HepG2 (cell line): ENCODE measurements around the gene C6orf132. TPM values are rescaled to one million over a fixed set of nuclear protein-coding genes. Genes with fewer than 3 reads are reported as not detected.

ENCODE experiments used
- AKAP8 ChIP-seq: sonication (generic); formaldehyde crosslinking; IDR thresholded peaks from 2 replicates; pipeline ENCODE4 v1.5.1; 2020; ENCODE audit warnings: mild to moderate bottlenecking, missing genetic modification reagents
- ATF1 ChIP-seq: IDR thresholded peaks from 2 replicates; pipeline ENCODE4 v1.6.1; 2016; ENCODE audit warnings: mild to moderate bottlenecking, control low read depth
- GTF2F1 ChIP-seq: fragments of 150-350 bp; IDR thresholded peaks from 2 replicates; pipeline ENCODE4 v1.6.1; 2014; ENCODE audit warnings: low read length
- PCBP1 ChIP-seq: fragments of 200-400 bp; formaldehyde crosslinking; IDR thresholded peaks from 2 replicates; pipeline ENCODE4 v1.6.1; 2017; ENCODE audit warnings: mild to moderate bottlenecking, low read depth, low read length, borderline replicate concordance
- PRDM4 ChIP-seq: sonication (generic); formaldehyde crosslinking; IDR thresholded peaks from 2 replicates; pipeline ENCODE4 v1.9.0; 2021; ENCODE audit warnings: missing genetic modification reagents, borderline replicate concordance
- RBFOX2 ChIP-seq: fragments of 200-400 bp; formaldehyde crosslinking; IDR thresholded peaks from 2 replicates; pipeline ENCODE4 v1.6.1; 2017; ENCODE audit warnings: low read depth, mild to moderate bottlenecking, low read length
- REL ChIP-seq: sonication (generic); formaldehyde crosslinking; conservative IDR thresholded peaks from 2 replicates; pipeline ENCODE4 v1.8.0; 2022; ENCODE audit warnings: mild to moderate bottlenecking, missing genetic modification reagents, moderate library complexity
- RNF2 ChIP-seq: fragments of 450-650 bp; conservative IDR thresholded peaks from 2 replicates; pipeline ENCODE4 v1.6.1; 2016; ENCODE audit warnings: low read depth
- TBL1XR1 ChIP-seq: fragments of 150-350 bp; IDR thresholded peaks from 2 replicates; pipeline ENCODE4 v1.6.1; 2014; ENCODE audit warnings: borderline replicate concordance, low read length; ENCODE audit not compliant: partially characterized antibody
- ZBTB21 ChIP-seq: sonication (generic); formaldehyde crosslinking; IDR thresholded peaks from 2 replicates; pipeline ENCODE4 v1.4.0; 2020; ENCODE audit warnings: missing genetic modification reagents
- ZFP41 ChIP-seq: sonication (generic); formaldehyde crosslinking; IDR thresholded peaks from 2 replicates; pipeline ENCODE4 v1.4.0; 2020; ENCODE audit warnings: mild to moderate bottlenecking, missing genetic modification reagents, borderline replicate concordance
- ZNF275 ChIP-seq: sonication (generic); formaldehyde crosslinking; IDR thresholded peaks from 2 replicates; pipeline ENCODE4 v1.8.0; 2022; ENCODE audit warnings: missing genetic modification reagents, mild to moderate bottlenecking, inconsistent platforms, borderline replicate concordance
- ZNF503 ChIP-seq: sonication (generic); formaldehyde crosslinking; IDR thresholded peaks from 2 replicates; pipeline ENCODE4 v1.4.0; 2020; ENCODE audit warnings: missing genetic modification reagents
- ZNF574 ChIP-seq: sonication (generic); formaldehyde crosslinking; IDR thresholded peaks from 2 replicates; pipeline ENCODE4 v1.4.0; 2020; ENCODE audit warnings: missing genetic modification reagents
- ZNF674 ChIP-seq: sonication (generic); formaldehyde crosslinking; IDR thresholded peaks from 2 replicates; pipeline ENCODE4 v1.5.0; 2020; ENCODE audit warnings: low read depth, mild to moderate bottlenecking, missing genetic modification reagents
- ZSCAN12 ChIP-seq: sonication (generic); formaldehyde crosslinking; IDR thresholded peaks from 2 replicates; pipeline ENCODE4 v1.9.0; 2021; ENCODE audit warnings: mild to moderate bottlenecking, missing genetic modification reagents
- polyA plus RNA-seq, 8 experiments: library from polyadenylated mRNA; depleted of rRNA in 3 of 8; stranded (reverse) in 7 of 8; unstranded in 1 of 8; fragments of >200 nt; fragmentation: Illumina TruSeq in 4 of 8; extraction: Trizol in 4 of 8; gene quantifications; 2 replicates each; pipeline versions ENCODE4 v1.2.1 to v1.2.3, GENCODE V29; 2011 to 2016; ENCODE audit warnings: low read depth in 4 of 8, missing spikeins in 1 of 8, mixed read lengths in 1 of 8; ENCODE audit not compliant: insufficient read depth in 1 of 8
- total RNA-seq, 5 experiments: library from RNA; depleted of rRNA; stranded (reverse); fragments of >200 nt; fragmentation: Illumina TruSeq; extraction: Trizol; gene quantifications; 2 replicates each; pipeline ENCODE4 v1.2.3, GENCODE V29; 2016; ENCODE audit warnings: low read depth in 1 of 5
- TF ChIP-seq, protein P1 (sequence below): IDR thresholded peaks from 2 replicates; pipeline ENCODE4 v1.6.1; 2016; ENCODE audit warnings: control low read depth
- TF ChIP-seq, protein P2 (sequence below): sonication (generic); formaldehyde crosslinking; IDR thresholded peaks from 2 replicates; pipeline ENCODE4 v1.8.0; 2022; ENCODE audit warnings: missing genetic modification reagents, mild to moderate bottlenecking, borderline replicate concordance

The C6orf132 gene
- total and polyA plus RNA-seq, 2 of the 13 experiments (the other 11 are each of a cell fraction or from before 2014, with no cell fraction given), result 0.78 to 3.0 TPM

GRCh38 chr6:42142118-42142835 is at the start of gene C6orf132 (continued):
- TF ChIP-seq ZFP41 (CRISPR knock-in tag), result no peak
- TF ChIP-seq ZNF674, result no peak
- TF ChIP-seq ZNF503, result peak; percentile 64; the same call in 1 of the 2 replicates
- TF ChIP-seq TBL1XR1, result no peak
- TF ChIP-seq GTF2F1, result no peak
- peak; percentile 89 for TF ChIP-seq ZNF574 (CRISPR knock-in tag)
- TF ChIP-seq ZNF275 (CRISPR knock-in tag), result no peak
- TF ChIP-seq, protein P1, sequence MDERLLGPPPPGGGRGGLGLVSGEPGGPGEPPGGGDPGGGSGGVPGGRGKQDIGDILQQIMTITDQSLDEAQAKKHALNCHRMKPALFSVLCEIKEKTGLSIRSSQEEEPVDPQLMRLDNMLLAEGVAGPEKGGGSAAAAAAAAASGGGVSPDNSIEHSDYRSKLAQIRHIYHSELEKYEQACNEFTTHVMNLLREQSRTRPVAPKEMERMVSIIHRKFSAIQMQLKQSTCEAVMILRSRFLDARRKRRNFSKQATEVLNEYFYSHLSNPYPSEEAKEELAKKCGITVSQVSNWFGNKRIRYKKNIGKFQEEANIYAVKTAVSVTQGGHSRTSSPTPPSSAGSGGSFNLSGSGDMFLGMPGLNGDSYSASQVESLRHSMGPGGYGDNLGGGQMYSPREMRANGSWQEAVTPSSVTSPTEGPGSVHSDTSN (CRISPR knock-in tag), result no peak
- TF ChIP-seq PCBP1, result 0 out of 2 replicates have a peak, but pooled peaks have one; percentile 27
- peak; percentile 63; the same call in 1 of the 2 replicates for TF ChIP-seq RBFOX2
- no peak for TF ChIP-seq PRDM4
- TF ChIP-seq AKAP8 (CRISPR knock-in tag), result no peak; the same call in 1 of the 2 replicates
- no peak for TF ChIP-seq ZBTB21 (CRISPR knock-in tag)
- no peak for TF ChIP-seq ATF1 (CRISPR knock-in tag)
- no peak for TF ChIP-seq RNF2
- TF ChIP-seq ZSCAN12 (CRISPR knock-in tag), result no peak
- TF ChIP-seq REL, result no peak
- TF ChIP-seq, protein P2, sequence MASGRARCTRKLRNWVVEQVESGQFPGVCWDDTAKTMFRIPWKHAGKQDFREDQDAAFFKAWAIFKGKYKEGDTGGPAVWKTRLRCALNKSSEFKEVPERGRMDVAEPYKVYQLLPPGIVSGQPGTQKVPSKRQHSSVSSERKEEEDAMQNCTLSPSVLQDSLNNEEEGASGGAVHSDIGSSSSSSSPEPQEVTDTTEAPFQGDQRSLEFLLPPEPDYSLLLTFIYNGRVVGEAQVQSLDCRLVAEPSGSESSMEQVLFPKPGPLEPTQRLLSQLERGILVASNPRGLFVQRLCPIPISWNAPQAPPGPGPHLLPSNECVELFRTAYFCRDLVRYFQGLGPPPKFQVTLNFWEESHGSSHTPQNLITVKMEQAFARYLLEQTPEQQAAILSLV, result no peak
